Measurements from ENCODE around the gene IMMP2L.

The IMMP2L gene

GRCh38 chr7:110775046-110775445 lies 787.2 kb downstream of the IMMP2L start:
- TF ChIP-seq CTCF (conservative IDR thresholded peaks at IDR 0.05) (no peak), ZFX (IDR thresholded peaks at IDR 0.05) (no peak)
- H3K27ac ChIP-seq: no peak overlapping the region

GRCh38 chr7:110774071-110774470 lies 788.2 kb downstream of the IMMP2L start:
- TF ChIP-seq ZFX (IDR thresholded peaks at IDR 0.05) (no peak), CTCF (conservative IDR thresholded peaks at IDR 0.05) (no peak)
- H3K27ac ChIP-seq: no peak overlapping the region

GRCh38 chr7:110772615-110773014 lies 789.7 kb downstream of the IMMP2L start:
- H3K27ac ChIP-seq: no peak overlapping the region
- TF ChIP-seq CTCF (conservative IDR thresholded peaks at IDR 0.05) (no peak), ZFX (IDR thresholded peaks at IDR 0.05) (no peak)

- no peak for TF ChIP-seq ZFX (IDR thresholded peaks at IDR 0.05)
- no peak overlapping the region for H3K27ac ChIP-seq
Observed at GRCh38 chr7:110771717-110772116, 790.6 kb downstream of the IMMP2L start.

- TF ChIP-seq ZFX (IDR thresholded peaks at IDR 0.05) (no peak), CTCF (conservative IDR thresholded peaks at IDR 0.05) (no peak)
- no peak overlapping the region for H3K27ac ChIP-seq
Observed at GRCh38 chr7:110767550-110768110, 794.7 kb downstream of the IMMP2L start.

GRCh38 chr7:110766864-110767263 lies 795.4 kb downstream of the IMMP2L start:
- TF ChIP-seq ZFX (IDR thresholded peaks at IDR 0.05) (no peak), CTCF (conservative IDR thresholded peaks at IDR 0.05) (no peak)
- H3K27ac ChIP-seq: no peak overlapping the region

- TF ChIP-seq CTCF (conservative IDR thresholded peaks at IDR 0.05) (no peak), ZFX (IDR thresholded peaks at IDR 0.05) (no peak)
- H3K27ac ChIP-seq: no peak overlapping the region
Observed at GRCh38 chr7:110764852-110765251, 797.4 kb downstream of the IMMP2L start.

GRCh38 chr7:110762546-110763225 lies 799.6 kb downstream of the IMMP2L start:
- H3K27ac ChIP-seq: no peak overlapping the region
- TF ChIP-seq CTCF (conservative IDR thresholded peaks at IDR 0.05): no peak
- no peak for TF ChIP-seq ZFX (IDR thresholded peaks at IDR 0.05)

Measured in C4-2B (cell line).